MM.1S (cell line): ENCODE measurements around the gene ABTB2.

Experiments
- DNase-seq: peaks from one replicate; pipeline ENCODE4 v3.0.0-alpha.2; 2015
- H2AFZ ChIP-seq: fragments of 300-600 bp; sonication (generic); 2 replicates; pipeline ENCODE4 v1.6.0; 2016; ENCODE audit warnings: antibody characterized with exemption, low read length
- H3F3A ChIP-seq: fragments of 300-600 bp; sonication (generic); 2 replicates; pipeline ENCODE4 v1.6.1; 2016; ENCODE audit warnings: mild to moderate bottlenecking, antibody characterized with exemption, low read length, moderate library complexity, mixed read lengths; ENCODE audit not compliant: insufficient read depth
- H3K27ac ChIP-seq: fragments of 300-600 bp; sonication (generic); 2 replicates; pipeline ENCODE4 v1.5.1; 2016; ENCODE audit warnings: mild to moderate bottlenecking, low read length
- H3K27me3 ChIP-seq: fragments of 300-600 bp; sonication (generic); replicated peaks from 2 replicates; pipeline ENCODE4 v1.6.0; 2016; ENCODE audit warnings: low read length; ENCODE audit not compliant: insufficient read depth
- H3K36me3 ChIP-seq: fragments of 300-600 bp; sonication (generic); replicated peaks from 2 replicates; pipeline ENCODE4 v1.6.1; 2016; ENCODE audit warnings: mild to moderate bottlenecking, low read length, mixed read lengths; ENCODE audit not compliant: insufficient read depth
- H3K4me1 ChIP-seq: fragments of 300-600 bp; sonication (generic); 2 replicates; pipeline ENCODE4 v1.6.1; 2016; ENCODE audit warnings: low read length, mixed read lengths
- H3K4me2 ChIP-seq: fragments of 300-600 bp; sonication (generic); 2 replicates; pipeline ENCODE4 v1.6.0; 2016; ENCODE audit warnings: low read depth, low read length
- H3K4me3 ChIP-seq: fragments of 300-600 bp; sonication (generic); 2 replicates; pipeline ENCODE4 v1.5.1; 2016; ENCODE audit warnings: low read length, mixed read lengths
- H3K79me2 ChIP-seq: fragments of 300-600 bp; sonication (generic); 2 replicates; pipeline ENCODE4 v1.6.1; 2016; ENCODE audit warnings: mixed run types, low read length, mixed read lengths
- H3K9ac ChIP-seq: fragments of 300-600 bp; sonication (generic); 2 replicates; pipeline ENCODE4 v1.6.1; 2016; ENCODE audit warnings: low read length, mixed read lengths
- H3K9me2 ChIP-seq: fragments of 300-600 bp; sonication (generic); replicated peaks from 2 replicates; pipeline ENCODE4 v1.6.1; 2016; ENCODE audit warnings: mild to moderate bottlenecking, low read length, mixed read lengths; ENCODE audit not compliant: insufficient read depth
- H3K9me3 ChIP-seq: fragments of 300-600 bp; sonication (generic); replicated peaks from 2 replicates; pipeline ENCODE4 v1.6.1; 2016; ENCODE audit warnings: mild to moderate bottlenecking, low read length, mixed read lengths; ENCODE audit not compliant: insufficient read depth
- H4K20me1 ChIP-seq: fragments of 300-600 bp; sonication (generic); 2 replicates; pipeline ENCODE4 v1.6.1; 2016; ENCODE audit warnings: mild to moderate bottlenecking, low read length, moderate library complexity, mixed read lengths; ENCODE audit not compliant: insufficient read depth
- EZH2 ChIP-seq: fragments of 300-600 bp; sonication (generic); optimal IDR thresholded peaks from 2 replicates; pipeline ENCODE3; 2017; ENCODE audit warnings: low read depth, mild to moderate bottlenecking, antibody characterized with exemption, low read length, mixed read lengths
- EZH2phosphoT487 ChIP-seq: fragments of 300-600 bp; sonication (generic); IDR thresholded peaks from 2 replicates; pipeline ENCODE4 v1.6.1; 2018; ENCODE audit warnings: antibody characterized with exemption, low read length
- TF ChIP-seq, protein P1 (sequence below): fragments of 300-600 bp; sonication (generic); IDR thresholded peaks from 2 replicates; pipeline ENCODE4 v1.5.1; 2016; ENCODE audit warnings: antibody characterized with exemption, low read length, mixed read lengths

The ABTB2 gene

DNA sequence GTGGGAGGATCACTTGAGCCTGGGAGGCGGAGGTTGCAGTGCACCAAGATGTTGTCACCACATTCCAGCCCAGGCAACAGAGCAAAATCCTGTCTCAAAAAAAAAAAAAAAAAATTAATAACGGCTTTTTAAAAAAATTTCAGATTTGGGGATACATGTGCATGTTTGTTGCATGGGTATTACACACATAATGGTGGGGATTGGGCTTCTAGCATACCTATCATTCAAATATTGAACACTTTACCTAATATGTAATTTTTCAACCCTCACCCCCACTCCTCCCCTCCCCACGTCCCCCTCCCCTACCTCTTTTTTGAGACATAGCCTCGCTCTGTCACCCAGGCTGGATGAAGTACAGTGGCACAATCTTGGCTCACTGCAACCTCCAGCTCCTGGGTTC is 40.1 kb downstream of the ABTB2 start:
- Histone ChIP-seq H3F3A (no peaks in the 10 kb centered on the region), H3K4me3 (no peak overlapping the region), H4K20me1 (no peaks in the 10 kb centered on the region), H3K4me2 (no peak overlapping the region), H2AFZ (no peak overlapping the region), H3K27ac (no peak overlapping the region), H3K79me2 (no peaks in the 10 kb centered on the region), H3K27me3 (no peaks in the 10 kb centered on the region), H3K9me2 (no peaks in the 10 kb centered on the region), H3K9ac (no peak overlapping the region), H3K4me1 (no peaks in the 10 kb centered on the region), H3K36me3 (no peaks in the 10 kb centered on the region), H3K9me3 (no peaks in the 10 kb centered on the region)
- TF ChIP-seq, protein P1, sequence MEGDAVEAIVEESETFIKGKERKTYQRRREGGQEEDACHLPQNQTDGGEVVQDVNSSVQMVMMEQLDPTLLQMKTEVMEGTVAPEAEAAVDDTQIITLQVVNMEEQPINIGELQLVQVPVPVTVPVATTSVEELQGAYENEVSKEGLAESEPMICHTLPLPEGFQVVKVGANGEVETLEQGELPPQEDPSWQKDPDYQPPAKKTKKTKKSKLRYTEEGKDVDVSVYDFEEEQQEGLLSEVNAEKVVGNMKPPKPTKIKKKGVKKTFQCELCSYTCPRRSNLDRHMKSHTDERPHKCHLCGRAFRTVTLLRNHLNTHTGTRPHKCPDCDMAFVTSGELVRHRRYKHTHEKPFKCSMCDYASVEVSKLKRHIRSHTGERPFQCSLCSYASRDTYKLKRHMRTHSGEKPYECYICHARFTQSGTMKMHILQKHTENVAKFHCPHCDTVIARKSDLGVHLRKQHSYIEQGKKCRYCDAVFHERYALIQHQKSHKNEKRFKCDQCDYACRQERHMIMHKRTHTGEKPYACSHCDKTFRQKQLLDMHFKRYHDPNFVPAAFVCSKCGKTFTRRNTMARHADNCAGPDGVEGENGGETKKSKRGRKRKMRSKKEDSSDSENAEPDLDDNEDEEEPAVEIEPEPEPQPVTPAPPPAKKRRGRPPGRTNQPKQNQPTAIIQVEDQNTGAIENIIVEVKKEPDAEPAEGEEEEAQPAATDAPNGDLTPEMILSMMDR: no peak
- TF ChIP-seq EZH2 (no peak), EZH2phosphoT487 (no peak)
- no peak for DNase-seq

DNA sequence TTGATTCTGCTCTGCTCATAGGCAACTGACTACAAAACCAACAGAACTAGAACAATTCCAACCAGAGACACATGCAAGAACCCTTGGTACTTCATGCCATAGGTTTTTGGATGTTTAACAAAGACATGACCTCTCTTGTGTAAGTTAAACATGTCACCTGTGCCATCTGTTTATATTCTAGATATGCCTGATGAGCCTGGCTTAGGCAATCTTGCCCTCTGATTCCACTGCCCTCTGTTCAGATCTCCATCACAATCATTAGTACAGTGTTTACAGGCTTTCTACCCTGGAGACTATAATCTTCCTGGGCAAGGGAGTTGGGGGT is 40.8 kb downstream of the ABTB2 start:
- Histone ChIP-seq H3K27ac (no peak overlapping the region), H3K4me2 (no peak overlapping the region), H3K9me3 (no peaks in the 10 kb centered on the region), H3F3A (no peaks in the 10 kb centered on the region), H3K79me2 (no peaks in the 10 kb centered on the region), H3K27me3 (no peaks in the 10 kb centered on the region), H4K20me1 (no peaks in the 10 kb centered on the region), H3K4me1 (no peaks in the 10 kb centered on the region), H3K9me2 (no peaks in the 10 kb centered on the region), H3K36me3 (no peaks in the 10 kb centered on the region), H3K4me3 (no peak overlapping the region), H3K9ac (no peak overlapping the region), H2AFZ (no peak overlapping the region)
- TF ChIP-seq, protein P1: no peak
- TF ChIP-seq EZH2 (no peak), EZH2phosphoT487 (no peak)
- no peak for DNase-seq

DNA sequence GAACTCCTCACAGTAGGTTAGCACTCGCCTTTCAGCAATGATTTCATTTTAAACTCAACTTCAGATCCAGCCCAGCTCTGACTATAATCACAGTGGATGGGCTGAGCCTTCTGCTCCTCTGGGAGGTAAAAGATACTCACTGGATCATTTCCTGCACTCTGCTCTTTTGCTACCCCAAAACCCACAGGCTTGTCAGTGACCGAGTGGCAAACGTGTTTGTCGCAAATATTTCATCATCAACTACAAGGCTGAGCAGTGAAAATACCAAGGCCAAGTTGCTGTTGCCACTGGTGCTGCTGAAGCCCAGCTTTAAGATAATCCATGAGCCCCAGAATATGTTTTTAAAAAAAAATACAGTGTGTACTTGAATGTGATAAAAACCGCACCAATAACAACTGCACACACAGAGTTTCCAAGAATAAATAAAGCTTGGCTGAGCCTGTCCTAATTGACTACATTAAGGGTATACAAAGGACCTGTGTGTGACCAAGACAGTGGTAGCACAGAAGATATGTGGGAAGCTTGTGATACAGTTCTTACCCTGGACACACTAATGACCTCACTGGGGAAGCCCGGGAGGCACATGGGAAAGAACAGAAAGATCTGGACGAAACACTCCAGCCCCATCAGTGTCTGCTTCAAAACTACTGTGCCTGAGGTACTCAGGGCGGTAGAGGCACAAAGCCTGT is 41.3 kb downstream of the ABTB2 start:
- no peaks in the 10 kb centered on the region for H3K9me2 ChIP-seq
- no peak overlapping the region for H3K4me2 ChIP-seq
- no peaks in the 10 kb centered on the region for H3K36me3 ChIP-seq
- no peak overlapping the region for H3K27ac ChIP-seq
- H2AFZ ChIP-seq: no peak overlapping the region
- no peaks in the 10 kb centered on the region for H3K79me2 ChIP-seq
- DNase-seq: no peak
- no peaks in the 10 kb centered on the region for H3K27me3 ChIP-seq
- H3F3A ChIP-seq: no peaks in the 10 kb centered on the region
- no peaks in the 10 kb centered on the region for H3K4me1 ChIP-seq
- TF ChIP-seq, protein P1: no peak
- TF ChIP-seq EZH2phosphoT487 (no peak), EZH2 (no peak)
- H3K9me3 ChIP-seq: no peaks in the 10 kb centered on the region
- H4K20me1 ChIP-seq: no peaks in the 10 kb centered on the region
- H3K9ac ChIP-seq: no peak overlapping the region
- H3K4me3 ChIP-seq: no peak overlapping the region
